ENCODE results near the gene FCER2.

GRCh38 chr19:7705387-7706187 lies 3.7 kb upstream of the FCER2 start:
- TF ChIP-seq CTCF (IDR thresholded peaks at IDR 0.05; ENCODE audit: borderline replicate concordance, extremely low read depth, low read length, poor library complexity, severe bottlenecking): no peak
- no peak for TF ChIP-seq EZH2 (IDR thresholded peaks at IDR 0.05; ENCODE audit: borderline replicate concordance, low read depth, low read length, severe bottlenecking)
